HUES6 (cell line): ENCODE results near the gene LTBP1.

ENCODE experiments used
- H3K27ac ChIP-seq: 2 replicates; pipeline ENCODE4 v1.7.0; 2013; ENCODE audit warnings: low read depth, mild to moderate bottlenecking, low read length, inconsistent platforms
- H3K27me3 ChIP-seq: 2 replicates; pipeline ENCODE4 v1.6.1; 2013; ENCODE audit warnings: low read length; ENCODE audit not compliant: control insufficient read depth, insufficient read depth
- H3K36me3 ChIP-seq: 2 replicates; pipeline ENCODE4 v1.6.1; 2013; ENCODE audit warnings: low read length; ENCODE audit not compliant: control insufficient read depth, insufficient read depth
- H3K4me1 ChIP-seq: 2 replicates; pipeline ENCODE4 v1.6.1; 2013; ENCODE audit warnings: low read length; ENCODE audit not compliant: control insufficient read depth, insufficient read depth
- H3K4me3 ChIP-seq: 2 replicates; pipeline ENCODE4 v1.5.1; 2013; ENCODE audit warnings: low read depth, low read length
- H3K9ac ChIP-seq: one replicate; pipeline ENCODE4 v1.6.1; 2013; ENCODE audit warnings: mild to moderate bottlenecking, low read length
- H3K9me3 ChIP-seq: 2 replicates; pipeline ENCODE4 v1.6.1; 2013; ENCODE audit warnings: low read depth, low read length; ENCODE audit not compliant: control insufficient read depth, insufficient read depth

Gene LTBP1

GRCh38 chr2:33333433-33333832 lies 386.7 kb downstream of the LTBP1 start:
- Histone ChIP-seq H3K27ac (no peak overlapping the region), H3K9ac (no peak overlapping the region), H3K27me3 (no peaks in the 10 kb centered on the region), H3K4me1 (no peaks in the 10 kb centered on the region), H3K36me3 (no peaks in the 10 kb centered on the region), H3K4me3 (no peak overlapping the region), H3K9me3 (no peaks in the 10 kb centered on the region)

DNA sequence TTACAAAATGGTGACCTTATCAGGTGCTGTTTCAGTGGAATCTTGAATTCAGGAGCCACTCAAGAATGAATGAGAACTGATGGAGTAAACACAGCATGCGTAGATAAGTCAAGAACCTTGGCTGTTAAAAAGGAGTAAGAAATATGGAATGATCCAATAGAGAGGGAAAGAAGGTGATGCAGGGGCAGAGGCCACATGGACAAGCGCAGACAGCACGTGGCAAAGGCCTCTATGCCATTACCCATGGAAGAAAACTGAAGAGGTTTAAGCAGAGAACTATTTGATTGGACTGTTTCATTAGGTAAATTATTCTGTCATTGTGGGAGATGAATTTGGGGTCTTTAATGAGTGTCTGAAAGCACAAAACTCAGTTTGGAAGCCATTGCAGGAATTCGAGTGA lies 387.3 kb downstream of the LTBP1 start:
- Histone ChIP-seq H3K4me3 (no peak overlapping the region), H3K27me3 (no peaks in the 10 kb centered on the region), H3K27ac (no peak overlapping the region), H3K9me3 (no peaks in the 10 kb centered on the region), H3K9ac (no peak overlapping the region), H3K36me3 (no peaks in the 10 kb centered on the region), H3K4me1 (no peaks in the 10 kb centered on the region)

DNA sequence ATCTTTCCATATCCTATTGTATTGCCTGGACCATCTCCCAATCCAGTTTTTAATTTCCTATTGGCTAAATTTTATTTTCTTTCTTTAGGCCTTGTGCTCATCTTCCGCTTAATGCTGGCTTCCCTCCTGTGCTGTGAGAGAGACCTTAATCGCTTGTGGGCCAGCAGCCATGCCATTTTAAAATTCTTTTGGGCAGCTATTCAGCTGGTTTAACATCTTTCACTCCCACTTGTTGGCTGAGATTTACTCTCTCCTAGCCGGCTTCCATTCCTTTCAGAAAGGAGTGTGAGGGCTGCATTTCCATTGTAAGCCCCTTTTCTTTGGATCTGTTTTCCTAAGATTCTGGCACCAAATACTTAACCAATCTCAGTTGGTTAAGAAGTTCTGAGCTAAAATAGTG lies 388.8 kb downstream of the LTBP1 start:
- no peak overlapping the region for H3K9ac ChIP-seq
- no peak overlapping the region for H3K27ac ChIP-seq
- H3K27me3 ChIP-seq = no peaks in the 10 kb centered on the region
- no peaks in the 10 kb centered on the region for H3K36me3 ChIP-seq
- no peaks in the 10 kb centered on the region for H3K9me3 ChIP-seq
- no peaks in the 10 kb centered on the region for H3K4me1 ChIP-seq
- H3K4me3 ChIP-seq = no peak overlapping the region

GRCh38 chr2:33336036-33336625 lies 389.4 kb downstream of the LTBP1 start:
- Histone ChIP-seq H3K27me3 (no peaks in the 10 kb centered on the region), H3K4me3 (no peak overlapping the region), H3K27ac (no peak overlapping the region), H3K9ac (no peak overlapping the region), H3K9me3 (no peaks in the 10 kb centered on the region), H3K36me3 (no peaks in the 10 kb centered on the region), H3K4me1 (no peaks in the 10 kb centered on the region)

DNA sequence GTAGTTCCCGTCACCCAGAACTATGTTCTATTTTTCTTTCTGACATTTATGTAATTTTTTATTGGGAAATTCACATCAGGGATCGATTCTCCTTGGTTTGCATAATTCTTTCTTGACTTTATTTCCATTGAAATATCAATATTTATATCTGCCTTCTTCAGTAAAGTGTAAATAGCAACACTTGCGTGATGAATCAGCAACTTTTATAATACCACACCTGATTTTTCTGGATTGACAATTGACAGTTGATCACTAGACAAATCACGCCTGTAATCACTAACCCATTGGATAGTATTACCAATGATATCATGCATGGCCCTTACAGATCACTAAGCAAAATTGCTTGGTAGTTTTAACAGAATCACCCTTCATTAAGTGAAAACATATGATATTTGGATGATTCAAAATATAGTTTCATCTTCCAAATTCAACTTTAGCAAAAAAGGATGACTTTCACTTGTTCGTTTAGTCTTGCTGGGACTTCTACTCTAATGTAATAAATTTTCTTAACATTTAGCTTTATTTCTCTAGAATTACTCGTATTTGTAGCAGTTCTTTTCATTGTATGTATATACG lies 390.7 kb downstream of the LTBP1 start:
- Histone ChIP-seq H3K4me3 (no peak overlapping the region), H3K4me1 (no peaks in the 10 kb centered on the region), H3K27ac (no peak overlapping the region)

DNA sequence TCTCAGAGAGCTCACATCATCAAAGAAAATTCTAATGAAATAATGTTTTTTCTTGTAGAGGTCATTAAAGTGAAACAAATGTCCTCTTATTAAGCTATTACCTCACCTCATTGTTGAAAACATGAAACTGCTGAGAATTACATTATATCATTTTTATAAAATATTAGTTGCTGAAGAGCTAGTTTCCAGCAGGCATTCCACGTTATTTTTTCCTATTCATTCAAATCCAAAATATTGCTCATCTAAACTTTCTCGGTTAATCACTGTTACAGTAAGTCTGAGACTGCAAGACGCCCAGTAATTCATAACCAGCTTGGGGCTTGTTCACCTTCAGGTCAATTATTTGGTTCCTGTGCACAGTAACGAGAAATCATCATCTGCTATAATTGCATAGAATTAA lies 391.2 kb downstream of the LTBP1 start:
- Histone ChIP-seq H3K9me3 (no peaks in the 10 kb centered on the region), H3K36me3 (no peaks in the 10 kb centered on the region), H3K4me1 (no peaks in the 10 kb centered on the region), H3K9ac (no peak overlapping the region), H3K27me3 (no peaks in the 10 kb centered on the region), H3K27ac (no peak overlapping the region), H3K4me3 (no peak overlapping the region)

More for the DNA sequence above, 390.7 kb downstream of the LTBP1 start:
- no peaks in the 10 kb centered on the region for H3K27me3 ChIP-seq
- no peaks in the 10 kb centered on the region for H3K36me3 ChIP-seq
- no peaks in the 10 kb centered on the region for H3K9me3 ChIP-seq
- H3K9ac ChIP-seq = no peak overlapping the region

DNA sequence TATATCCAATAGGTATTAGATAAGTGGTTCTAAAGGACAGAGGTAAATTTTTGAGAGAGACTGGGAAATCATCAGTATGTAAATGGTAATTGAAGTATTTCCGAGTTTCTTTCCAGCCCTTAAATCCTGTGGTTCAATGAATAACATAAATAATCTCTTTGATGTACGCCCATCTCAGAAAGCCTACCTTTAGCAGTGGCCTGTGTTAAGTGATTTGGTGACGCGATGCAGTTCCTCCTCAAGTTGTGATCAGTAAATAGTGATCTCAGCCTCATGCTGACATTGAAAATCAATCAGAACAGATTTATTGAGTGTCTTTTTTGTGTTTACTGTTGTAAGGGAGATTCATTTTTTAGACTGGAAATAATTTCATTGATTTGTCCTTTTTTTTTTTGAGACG lies 392.5 kb downstream of the LTBP1 start:
- Histone ChIP-seq H3K4me1 (no peaks in the 10 kb centered on the region), H3K36me3 (no peaks in the 10 kb centered on the region), H3K9me3 (no peaks in the 10 kb centered on the region), H3K27me3 (no peaks in the 10 kb centered on the region), H3K27ac (no peak overlapping the region), H3K4me3 (no peak overlapping the region), H3K9ac (no peak overlapping the region)

GRCh38 chr2:33340280-33340679 lies 393.5 kb downstream of the LTBP1 start:
- Histone ChIP-seq H3K27me3 (no peaks in the 10 kb centered on the region), H3K4me1 (no peaks in the 10 kb centered on the region), H3K4me3 (no peak overlapping the region), H3K9me3 (no peaks in the 10 kb centered on the region), H3K36me3 (no peaks in the 10 kb centered on the region), H3K9ac (no peak overlapping the region), H3K27ac (no peak overlapping the region)

GRCh38 chr2:33342171-33342570 lies 395.4 kb downstream of the LTBP1 start:
- H3K36me3 ChIP-seq = no peaks in the 10 kb centered on the region
- no peaks in the 10 kb centered on the region for H3K27me3 ChIP-seq
- H3K4me3 ChIP-seq = no peak overlapping the region
- H3K9me3 ChIP-seq = no peaks in the 10 kb centered on the region
- H3K9ac ChIP-seq = no peak overlapping the region
- H3K4me1 ChIP-seq = no peaks in the 10 kb centered on the region
- no peak overlapping the region for H3K27ac ChIP-seq

DNA sequence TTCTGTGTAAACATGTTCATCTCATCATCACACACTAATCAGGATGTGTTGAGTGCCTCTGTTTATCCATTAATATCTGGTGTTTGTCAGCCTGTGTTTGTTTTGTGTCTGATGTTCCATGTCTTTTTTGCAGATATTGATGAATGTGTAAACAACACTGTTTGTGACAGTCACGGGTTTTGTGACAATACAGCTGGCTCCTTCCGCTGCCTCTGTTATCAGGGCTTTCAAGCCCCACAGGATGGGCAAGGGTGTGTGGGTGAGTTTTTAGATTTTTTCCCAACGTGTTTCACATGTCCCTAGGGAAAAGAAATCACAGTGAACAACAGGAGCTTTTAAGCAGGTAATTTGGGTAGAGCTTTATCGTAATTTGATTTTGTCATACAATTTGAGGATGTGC lies 396.0 kb downstream of the LTBP1 start:
- Histone ChIP-seq H3K4me3 (no peak overlapping the region), H3K36me3 (no peaks in the 10 kb centered on the region), H3K27ac (no peak overlapping the region), H3K27me3 (no peaks in the 10 kb centered on the region), H3K4me1 (no peaks in the 10 kb centered on the region), H3K9me3 (no peaks in the 10 kb centered on the region), H3K9ac (no peak overlapping the region)

DNA sequence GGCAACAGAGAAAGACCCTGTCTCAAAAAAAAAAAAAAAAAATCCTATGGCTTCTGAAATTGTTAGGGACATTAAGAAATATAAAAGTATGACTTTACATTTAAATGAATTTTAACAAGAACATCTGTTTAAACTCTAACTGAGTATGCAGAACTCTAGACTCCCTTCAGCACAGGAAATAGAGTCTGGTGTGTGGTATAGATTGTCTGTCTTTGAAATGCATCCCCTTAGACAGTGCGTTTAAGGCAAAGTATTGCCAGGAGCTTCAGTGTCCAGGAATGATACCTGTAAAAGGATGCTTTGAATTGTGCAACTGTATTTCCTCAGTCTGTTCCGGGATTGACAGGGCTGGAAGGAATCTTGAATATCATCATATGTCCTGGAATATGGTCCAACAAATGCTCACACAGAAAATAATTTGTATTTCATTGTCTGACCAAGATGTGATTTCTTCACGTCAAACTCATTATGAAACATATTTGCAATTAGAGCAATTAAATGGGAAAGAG lies 396.7 kb downstream of the LTBP1 start:
- H3K4me1 ChIP-seq = no peaks in the 10 kb centered on the region
- H3K27me3 ChIP-seq = no peaks in the 10 kb centered on the region
- no peak overlapping the region for H3K4me3 ChIP-seq
- no peak overlapping the region for H3K9ac ChIP-seq
- no peaks in the 10 kb centered on the region for H3K36me3 ChIP-seq
- H3K27ac ChIP-seq = no peak overlapping the region
- H3K9me3 ChIP-seq = no peaks in the 10 kb centered on the region
